ENCODE data around the gene CTPS2. TPM values are rescaled to one million over a fixed set of nuclear protein-coding genes. Genes with fewer than 3 reads are reported as not detected.
"Not testable (repeated sequence)": the region's sequence is repeated elsewhere in the genome, so short reads cannot be mapped to it uniquely, and the experiment has no call there.

Gene CTPS2
- total RNA-seq, 1 donor from 2014 or later, result 5.7 TPM

GRCh38 chrX:16658284-16658683 lies 54.2 kb downstream of the CTPS2 start:
- DNase-seq (ENCODE audit: low read depth), result no peak

GRCh38 chrX:16654093-16654492 lies 58.4 kb downstream of the CTPS2 start:
- no peak for DNase-seq (ENCODE audit: low read depth)

- no peak for DNase-seq (ENCODE audit: low read depth)
These were observed 59.0 kb downstream of the CTPS2 start for GRCh38 chrX:16653424-16653823.

GRCh38 chrX:16651391-16652024 lies 61.0 kb downstream of the CTPS2 start:
- no peak for DNase-seq (ENCODE audit: low read depth)

GRCh38 chrX:16649858-16650257 lies 62.6 kb downstream of the CTPS2 start, which contains the start of gene S100G:
S100G (plus strand) TSS chrX:16650158; CDS start chrX:16651007, 849 bp downstream.
- DNase-seq (ENCODE audit: low read depth), result no peak

GRCh38 chrX:16646366-16647138 lies 65.9 kb downstream of the CTPS2 start:
- no peak for DNase-seq (ENCODE audit: low read depth)

GRCh38 chrX:16643176-16643575 lies 69.3 kb downstream of the CTPS2 start:
- DNase-seq (ENCODE audit: low read depth), result no peak

GRCh38 chrX:16640823-16641222 lies 71.6 kb downstream of the CTPS2 start:
- DNase-seq (ENCODE audit: low read depth), result no peak

GRCh38 chrX:16639966-16640365 lies 72.5 kb downstream of the CTPS2 start:
- DNase-seq (ENCODE audit: low read depth), result no peak

GRCh38 chrX:16638533-16638932 lies 73.9 kb downstream of the CTPS2 start:
- no peak for DNase-seq (ENCODE audit: low read depth)

GRCh38 chrX:16635596-16635995 lies 76.9 kb downstream of the CTPS2 start:
- DNase-seq (ENCODE audit: low read depth), result no peak

GRCh38 chrX:16635040-16635439 lies 77.4 kb downstream of the CTPS2 start:
- no peak for DNase-seq (ENCODE audit: low read depth)

GRCh38 chrX:16633754-16634153 lies 78.7 kb downstream of the CTPS2 start:
- DNase-seq (ENCODE audit: low read depth), result no peak

GRCh38 chrX:16629909-16630308 lies 82.6 kb downstream of the CTPS2 start:
- no peak for DNase-seq (ENCODE audit: low read depth)

- no peak for DNase-seq (ENCODE audit: low read depth)
These were observed 83.4 kb downstream of the CTPS2 start for GRCh38 chrX:16628946-16629595.

GRCh38 chrX:16628511-16628910 lies 84.0 kb downstream of the CTPS2 start:
- not testable (repeated sequence) for DNase-seq (ENCODE audit: low read depth)

GRCh38 chrX:16619024-16619423 lies 93.4 kb downstream of the CTPS2 start:
- DNase-seq (ENCODE audit: low read depth), result no peak

GRCh38 chrX:16618422-16618821 lies 94.0 kb downstream of the CTPS2 start:
- no peak for DNase-seq (ENCODE audit: low read depth)

- no peak for DNase-seq (ENCODE audit: low read depth)
These were observed 95.1 kb downstream of the CTPS2 start for GRCh38 chrX:16617382-16617781.

GRCh38 chrX:16612257-16612897 lies 100.1 kb downstream of the CTPS2 start:
- no peak for DNase-seq (ENCODE audit: low read depth)

GRCh38 chrX:16610654-16611053 lies 101.8 kb downstream of the CTPS2 start:
- not testable (repeated sequence) for DNase-seq (ENCODE audit: low read depth)

- DNase-seq (ENCODE audit: low read depth), result no peak
These were observed 102.3 kb downstream of the CTPS2 start for GRCh38 chrX:16610121-16610621.

All from myocyte (in vitro differentiated cells).